Stimulated activated naive B cell treated with anti-CD40 and anti-IgM and Interleukin-4, amounts not matched to agents 10 μg/mL and 1 μg/mL and 100 μg/mL, for 72 hours (primary cell): Measurements from ENCODE around the gene TRPM3.

Source experiments
- ATAC-seq, 2 donors: fragments of 150-1000 bp; cut with Tn5 transposase; replicated peaks; 2 replicates each; pipeline ENCODE4 v1.10.0; 2021; ENCODE audit warnings: moderate library complexity in 1 of 2
- DNase-seq: peaks from one replicate; pipeline ENCODE4 v3.0.0; 2021
- H3K27ac Mint-ChIP-seq: one replicate; pipeline ENCODE4 v1.8.0; 2022; ENCODE audit warnings: mild to moderate bottlenecking, mixed read lengths
- H3K27me3 Mint-ChIP-seq, 2 donors: one replicate each; pipeline ENCODE4 v1.8.0; 2022; ENCODE audit warnings: mixed read lengths in 2 of 2
- H3K36me3 Mint-ChIP-seq, 2 donors: one replicate each; pipeline ENCODE4 v1.8.0; 2022; ENCODE audit warnings: mixed read lengths in 2 of 2, mild to moderate bottlenecking in 1 of 2
- H3K4me1 Mint-ChIP-seq, 2 donors: one replicate each; pipeline ENCODE4 v1.8.0; 2022; ENCODE audit warnings: mixed read lengths in 2 of 2, mild to moderate bottlenecking in 1 of 2
- H3K4me3 Mint-ChIP-seq, 2 donors: one replicate each; pipeline ENCODE4 v1.8.0; 2022; ENCODE audit warnings: mild to moderate bottlenecking in 2 of 2, mixed read lengths in 2 of 2, moderate library complexity in 1 of 2
- H3K9me3 Mint-ChIP-seq, 2 donors: one replicate each; pipeline ENCODE4 v1.8.0; 2022; ENCODE audit warnings: mixed read lengths in 2 of 2, mild to moderate bottlenecking in 1 of 2

Gene TRPM3

DNA sequence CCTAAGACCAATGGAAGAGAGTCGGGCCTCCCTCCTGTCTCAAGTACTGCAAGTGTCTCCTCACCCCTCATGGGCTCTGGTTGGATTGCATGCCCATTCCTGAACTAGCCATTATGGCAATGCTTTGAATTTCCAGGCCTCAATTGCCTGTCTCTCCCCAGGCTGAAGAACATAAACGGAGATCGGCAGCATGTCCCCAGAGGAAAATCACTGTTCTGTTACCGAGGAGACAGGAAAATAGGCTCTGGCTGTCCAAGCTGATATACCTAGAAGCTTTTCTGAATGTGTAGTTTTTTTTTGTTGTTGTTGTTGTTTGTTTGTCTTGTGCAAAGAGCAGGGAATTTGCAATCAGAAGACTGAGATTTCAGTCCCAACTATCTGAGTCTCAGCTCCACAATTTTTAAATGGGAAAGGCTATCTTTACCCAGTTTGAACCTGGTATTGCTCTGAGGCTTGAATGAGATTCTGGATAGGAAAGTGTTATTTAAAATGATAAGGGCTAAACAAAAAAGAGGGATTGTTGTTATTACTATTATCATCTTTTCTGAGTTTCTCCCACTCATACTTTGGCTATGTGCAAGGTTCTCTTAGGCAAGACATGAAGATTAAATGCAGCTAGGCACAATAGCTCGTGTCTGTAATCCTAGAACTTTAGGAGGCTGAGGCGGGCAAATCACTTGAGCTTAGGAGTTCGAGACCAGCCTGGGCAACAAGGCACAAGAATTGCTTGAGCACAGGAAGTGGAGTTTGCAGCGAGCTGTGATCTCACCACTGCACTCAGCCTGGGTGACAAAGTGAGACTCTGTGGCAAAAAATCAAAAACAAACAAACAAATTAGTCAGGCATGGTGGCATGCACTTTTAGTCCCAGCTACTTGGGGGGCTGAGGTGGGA is 629.7 kb downstream of the TRPM3 start:
- H3K4me3 Mint-ChIP-seq = no peak overlapping the region
- H3K9me3 Mint-ChIP-seq = no peaks in the 10 kb centered on the region
- H3K4me1 Mint-ChIP-seq = peaks cover 30 to 39% of the 10 kb centered on the region in 2 donors
- no peaks in the 10 kb centered on the region for H3K36me3 Mint-ChIP-seq
- no peaks in the 10 kb centered on the region for H3K27me3 Mint-ChIP-seq
- no peak for DNase-seq
- no peak overlapping the region for H3K27ac Mint-ChIP-seq
- ATAC-seq = no peak

DNA sequence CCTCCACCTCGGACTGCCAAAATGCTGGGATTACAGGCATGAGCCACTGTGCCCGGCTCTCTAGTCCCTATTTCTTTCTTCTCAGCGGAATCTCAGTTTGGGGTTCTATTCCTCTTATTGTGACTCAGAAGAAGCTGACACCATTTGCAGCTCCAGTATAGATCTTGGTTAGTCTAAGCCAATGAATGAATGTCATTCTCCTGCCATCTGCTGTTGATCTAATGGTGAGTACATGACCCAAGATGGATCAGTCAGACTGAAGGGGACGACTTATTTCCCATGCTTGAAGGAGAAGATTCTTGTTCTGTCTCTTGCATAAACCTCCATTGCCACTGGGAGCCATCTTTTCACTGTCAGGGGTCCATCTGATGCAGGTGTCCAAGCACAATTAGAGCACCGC is 630.9 kb downstream of the TRPM3 start:
- Mint-ChIP-seq H3K9me3 (no peaks in the 10 kb centered on the region), H3K4me3 (no peak overlapping the region), H3K36me3 (no peaks in the 10 kb centered on the region), H3K27me3 (no peaks in the 10 kb centered on the region), H3K4me1 (peaks cover 28 to 38% of the 10 kb centered on the region in 2 donors), H3K27ac (no peak overlapping the region)
- no peak for ATAC-seq
- no peak for DNase-seq

DNA sequence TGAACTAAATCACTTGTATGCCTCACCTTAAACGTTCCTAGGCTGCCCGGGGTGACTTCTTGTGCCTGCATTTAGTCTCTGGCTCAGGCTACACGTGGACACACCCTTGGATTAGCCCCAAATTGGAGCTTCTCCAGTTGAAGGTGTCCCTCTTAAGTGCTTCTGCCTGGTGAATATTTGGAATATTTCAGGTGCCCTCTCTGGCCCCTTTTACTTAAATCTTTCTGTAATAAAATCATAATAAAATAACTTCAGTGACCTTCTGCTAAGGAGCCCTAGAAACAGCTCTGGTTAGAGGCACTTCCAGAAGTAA is 632.7 kb downstream of the TRPM3 start:
- Mint-ChIP-seq H3K27ac (no peak overlapping the region), H3K36me3 (no peaks in the 10 kb centered on the region), H3K4me1 (peaks cover 12 to 21% of the 10 kb centered on the region in 2 donors), H3K4me3 (no peak overlapping the region), H3K9me3 (no peaks in the 10 kb centered on the region), H3K27me3 (no peaks in the 10 kb centered on the region)
- DNase-seq (no peak), ATAC-seq (no peak)

DNA sequence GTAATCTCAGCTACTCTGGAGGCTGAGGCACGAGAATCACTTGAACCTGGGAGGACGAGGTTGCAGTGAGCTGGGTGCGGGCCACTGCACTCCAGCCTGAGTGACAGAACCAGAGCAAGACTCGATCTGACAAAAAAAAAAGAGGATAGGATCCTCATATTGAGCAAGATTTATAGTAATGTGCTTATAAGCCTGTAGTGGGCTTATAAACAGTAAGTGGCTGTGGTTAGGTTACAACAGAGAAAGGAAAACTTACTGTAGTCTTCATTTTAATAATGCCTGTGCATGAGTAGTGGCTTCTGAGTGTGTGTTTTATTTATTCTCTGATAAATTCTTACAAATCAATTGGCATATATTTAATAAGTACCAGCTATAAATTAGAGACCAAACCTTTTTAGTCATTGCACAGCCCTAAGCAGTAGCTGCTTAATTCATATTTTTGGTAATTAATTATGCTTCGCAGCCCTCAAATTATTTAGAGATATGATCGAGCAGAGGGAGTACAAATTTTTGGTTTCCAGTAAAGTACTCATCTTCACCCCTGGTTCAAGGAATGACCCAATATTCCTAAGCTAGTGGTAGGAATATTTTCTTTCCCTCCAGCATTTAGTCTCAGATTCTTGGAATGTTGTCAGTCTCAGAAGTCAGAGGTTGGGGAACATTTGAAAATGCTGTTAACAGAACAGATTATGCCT is 633.2 kb downstream of the TRPM3 start:
- Mint-ChIP-seq H3K36me3 (no peaks in the 10 kb centered on the region), H3K9me3 (no peaks in the 10 kb centered on the region), H3K27ac (no peak overlapping the region), H3K4me1 (peaks cover 12 to 15% of the 10 kb centered on the region in 2 donors), H3K27me3 (peaks cover under 1 to 1% of the 10 kb centered on the region in 2 donors), H3K4me3 (no peak overlapping the region)
- ATAC-seq (no peak), DNase-seq (no peak)

DNA sequence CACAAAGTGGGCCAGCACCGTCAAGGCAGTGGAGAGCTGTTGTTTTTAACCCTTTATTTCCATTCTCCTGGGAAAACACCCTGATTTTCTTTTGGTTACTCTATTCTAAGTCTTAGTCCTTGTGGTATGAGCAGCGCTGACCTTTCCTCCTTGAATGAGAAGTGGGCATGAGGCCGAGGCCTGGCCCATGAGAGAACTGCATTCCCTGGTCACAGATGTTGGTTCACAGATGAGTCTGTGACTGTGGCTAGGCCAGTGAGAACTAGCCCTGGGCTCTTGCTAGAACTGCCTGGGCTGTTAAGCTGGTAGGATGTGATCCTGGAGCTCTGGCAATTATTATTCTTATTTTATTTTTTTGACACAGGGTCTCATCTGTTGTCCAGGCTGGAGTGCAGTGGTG is 635.3 kb downstream of the TRPM3 start:
- Mint-ChIP-seq H3K27ac (no peak overlapping the region), H3K4me3 (no peak overlapping the region), H3K36me3 (no peaks in the 10 kb centered on the region), H3K9me3 (no peaks in the 10 kb centered on the region), H3K27me3 (peaks cover 9 to 13% of the 10 kb centered on the region in 2 donors), H3K4me1 (no peaks in the 10 kb centered on the region)
- no peak for DNase-seq
- ATAC-seq = no peak

DNA sequence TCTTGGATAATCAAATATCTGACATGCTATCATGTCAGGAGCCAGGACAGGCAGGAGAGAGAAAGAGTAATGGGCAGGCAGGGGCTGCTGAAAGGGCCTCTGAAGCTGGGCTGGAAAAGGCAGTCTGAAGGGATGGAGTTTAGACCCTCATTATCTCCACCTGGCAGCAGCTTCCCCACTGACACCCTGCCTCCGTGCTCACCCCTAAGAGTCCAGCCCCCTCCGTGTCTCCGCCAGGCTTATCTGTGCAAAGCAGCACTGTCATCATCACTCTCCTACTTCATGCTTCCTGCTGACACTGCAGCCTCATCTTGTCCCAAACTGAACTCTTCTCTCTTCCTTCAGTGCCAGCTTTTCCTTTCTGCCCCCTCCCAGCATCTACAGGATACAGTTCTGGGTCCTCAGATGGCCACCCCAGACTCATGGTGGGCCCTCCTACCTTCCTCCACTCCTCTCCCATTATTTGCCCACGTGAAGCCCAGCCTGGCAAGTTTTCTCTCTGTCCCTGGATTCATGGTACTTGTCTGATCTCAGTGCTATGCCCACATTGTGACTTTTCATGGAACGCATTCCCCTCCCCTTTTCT is 636.1 kb downstream of the TRPM3 start:
- Mint-ChIP-seq H3K9me3 (no peaks in the 10 kb centered on the region), H3K4me1 (no peaks in the 10 kb centered on the region), H3K27me3 (peaks cover 9 to 13% of the 10 kb centered on the region in 2 donors), H3K27ac (no peak overlapping the region), H3K36me3 (no peaks in the 10 kb centered on the region), H3K4me3 (no peak overlapping the region)
- DNase-seq (no peak), ATAC-seq (no peak)

DNA sequence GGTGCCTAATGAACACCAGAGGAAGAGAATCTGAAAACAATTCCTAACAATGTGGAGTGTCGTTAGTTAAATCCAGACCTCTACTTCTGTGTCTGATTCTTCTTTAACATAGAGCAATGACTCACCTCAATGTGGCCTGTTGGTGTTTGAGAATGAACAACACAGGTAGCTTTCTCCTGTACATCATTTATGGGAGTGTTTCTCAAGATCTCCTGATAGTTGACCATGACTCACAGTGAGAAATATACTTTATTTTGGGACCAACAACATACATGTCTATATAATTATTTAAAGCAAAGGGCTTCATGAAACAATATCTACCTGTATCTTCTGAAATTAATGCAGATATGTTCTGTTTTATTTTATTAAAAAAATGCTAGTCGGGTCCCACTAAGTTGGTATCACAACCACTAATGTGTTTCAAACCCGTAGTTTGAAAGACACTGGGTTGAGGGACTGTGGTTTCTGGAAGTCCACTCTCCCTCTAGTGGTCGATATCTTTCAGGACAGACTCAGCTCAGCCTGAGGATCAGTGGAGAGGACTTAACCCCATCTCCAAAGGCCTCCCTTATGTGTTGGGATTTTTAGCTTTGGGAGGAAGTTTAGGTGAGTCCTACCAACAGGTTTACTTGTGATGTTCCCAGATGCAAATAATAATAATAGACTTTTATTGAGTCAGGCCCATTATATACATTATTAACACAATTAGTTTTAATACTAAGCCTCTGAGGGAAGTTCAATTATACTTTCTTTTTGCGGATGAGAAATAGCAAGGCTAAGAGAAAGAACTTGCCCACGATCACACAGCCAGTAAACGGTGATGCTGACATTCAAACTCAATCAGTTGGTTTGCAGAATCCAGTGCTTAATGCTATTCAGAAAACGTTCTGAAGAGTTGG is 636.9 kb downstream of the TRPM3 start:
- Mint-ChIP-seq H3K9me3 (no peaks in the 10 kb centered on the region), H3K4me1 (no peaks in the 10 kb centered on the region), H3K4me3 (no peak overlapping the region), H3K27me3 (peaks cover 9 to 13% of the 10 kb centered on the region in 2 donors), H3K27ac (no peak overlapping the region), H3K36me3 (no peaks in the 10 kb centered on the region)
- ATAC-seq (peak; percentile 71 to 88), DNase-seq (no peak)

DNA sequence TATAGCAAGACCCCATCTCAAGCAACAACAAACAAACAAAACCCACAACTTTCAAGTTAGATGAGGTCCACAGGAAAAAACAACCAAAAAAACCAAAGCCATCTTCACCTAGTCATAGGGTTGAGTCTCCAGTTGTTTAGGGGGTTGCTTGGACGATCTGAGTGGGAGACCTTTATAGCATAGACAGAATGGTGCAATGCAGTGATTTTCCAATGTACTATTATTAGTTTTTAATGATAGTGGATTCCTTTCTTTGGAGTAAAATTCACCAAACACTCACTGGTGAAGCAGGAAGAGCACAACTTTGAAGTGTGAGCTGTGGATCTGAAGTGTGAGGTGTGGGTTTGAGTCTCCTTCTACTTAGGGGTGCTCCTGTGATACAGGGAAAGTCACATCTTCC is 640.0 kb downstream of the TRPM3 start:
- no peaks in the 10 kb centered on the region for H3K9me3 Mint-ChIP-seq
- H3K27me3 Mint-ChIP-seq = peaks cover 9 to 13% of the 10 kb centered on the region in 2 donors
- H3K27ac Mint-ChIP-seq = no peak overlapping the region
- DNase-seq (no peak), ATAC-seq (no peak)
- no peak overlapping the region for H3K4me3 Mint-ChIP-seq
- no peaks in the 10 kb centered on the region for H3K36me3 Mint-ChIP-seq
- H3K4me1 Mint-ChIP-seq = no peaks in the 10 kb centered on the region

DNA sequence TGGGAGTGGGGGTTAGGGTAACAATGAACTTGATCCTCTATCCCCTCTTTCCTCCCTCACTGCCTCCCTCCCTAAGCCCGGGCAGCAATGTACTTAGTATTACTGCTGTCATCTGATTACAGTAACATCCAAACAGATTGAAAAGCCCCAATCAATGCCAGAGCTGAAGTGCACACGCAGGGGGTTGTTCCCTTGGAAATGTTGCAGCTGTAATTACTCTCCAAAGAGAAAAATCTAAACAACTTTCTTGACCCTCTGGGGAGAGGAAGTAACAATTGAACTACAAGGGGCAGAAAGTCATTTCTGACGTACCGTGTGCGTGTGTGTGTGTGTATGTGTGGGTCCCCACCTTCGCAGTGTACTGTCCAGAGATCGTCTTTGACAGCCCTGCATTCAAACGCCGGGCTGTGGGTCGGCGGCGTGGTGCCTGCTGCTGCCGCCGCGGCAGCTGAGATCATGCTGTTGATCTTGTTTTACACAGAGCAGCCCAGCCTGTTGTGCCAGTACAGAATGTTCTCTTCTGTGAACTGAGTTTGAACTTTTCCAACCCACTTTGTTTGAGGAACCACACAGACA is 640.9 kb downstream of the TRPM3 start:
- Mint-ChIP-seq H3K4me1 (no peaks in the 10 kb centered on the region), H3K27ac (no peak overlapping the region), H3K9me3 (no peaks in the 10 kb centered on the region), H3K27me3 (peaks cover 18% of the 10 kb centered on the region in 2 donors), H3K36me3 (no peaks in the 10 kb centered on the region), H3K4me3 (no peak overlapping the region)
- DNase-seq (no peak), ATAC-seq (peak in 1 of 2 donors; percentile 34)

DNA sequence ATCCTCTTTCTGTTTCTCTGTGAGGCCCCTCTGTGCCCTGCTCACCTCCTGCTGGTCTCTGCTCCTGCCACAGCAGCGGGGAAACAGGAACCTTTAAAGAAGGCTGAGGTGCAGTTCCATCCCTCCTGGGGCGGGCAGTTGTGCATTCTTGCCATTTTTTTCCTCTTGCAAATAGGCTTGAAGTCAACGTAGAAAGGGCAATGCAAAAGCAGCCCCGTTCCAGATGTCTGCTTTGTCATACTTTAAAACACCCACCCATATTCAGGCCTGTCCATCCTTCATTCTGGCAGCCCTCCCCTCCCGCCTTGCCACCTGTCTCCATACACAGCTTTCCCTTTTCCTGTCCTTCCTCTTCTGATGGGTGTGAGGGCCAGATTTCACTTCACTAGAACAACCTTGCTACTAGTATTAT is 641.5 kb downstream of the TRPM3 start:
- DNase-seq (no peak), ATAC-seq (no peak)
- no peaks in the 10 kb centered on the region for H3K9me3 Mint-ChIP-seq

More for the DNA sequence above, 641.5 kb downstream of the TRPM3 start:
- Mint-ChIP-seq H3K27me3 (peaks cover 18% of the 10 kb centered on the region in 2 donors), H3K36me3 (no peaks in the 10 kb centered on the region), H3K4me3 (no peak overlapping the region), H3K4me1 (no peaks in the 10 kb centered on the region), H3K27ac (no peak overlapping the region)
